ENCODE measurements around the gene MROH2A.
"Not testable (repeated sequence)": the region's sequence is repeated elsewhere in the genome, so short reads cannot be mapped to it uniquely, and the experiment has no call there.

The MROH2A gene

GRCh38 chr2:233778030-233778429, at the start of gene MROH2A:
MROH2A (plus strand) TSS chr2:233778330; CDS start chr2:233779359, 1,029 bp downstream.
- no peak for DNase-seq (ENCODE audit: low read depth in 2 of 3, low spot score in 1 of 3)

GRCh38 chr2:233728723-233729301, 49.3 kb upstream of the MROH2A start, which contains the start of gene UGT1A3:
UGT1A3 (plus strand) TSS chr2:233729042; CDS start chr2:233729127, 85 bp downstream.
- no peak for DNase-seq (ENCODE audit: low read depth in 2 of 3, low spot score in 1 of 3)

GRCh38 chr2:233736868-233737653, 41.1 kb upstream of the MROH2A start:
- DNase-seq (ENCODE audit: low read depth in 2 of 3, low spot score in 1 of 3) = not testable (repeated sequence)

GRCh38 chr2:233740870-233741269, 37.3 kb upstream of the MROH2A start:
- DNase-seq (ENCODE audit: low read depth in 2 of 3, low spot score in 1 of 3) = no peak

GRCh38 chr2:233743464-233744259, 34.5 kb upstream of the MROH2A start:
- DNase-seq (ENCODE audit: low read depth in 2 of 3, low spot score in 1 of 3) = no peak

- no peak for DNase-seq (ENCODE audit: low read depth in 2 of 3, low spot score in 1 of 3)
These were observed 32.9 kb upstream of the MROH2A start for GRCh38 chr2:233745073-233745755.

GRCh38 chr2:233745838-233746237, 32.3 kb upstream of the MROH2A start:
- not testable (repeated sequence) for DNase-seq (ENCODE audit: low read depth in 2 of 3, low spot score in 1 of 3)

- DNase-seq (ENCODE audit: low read depth in 2 of 3, low spot score in 1 of 3) = no peak
These were observed 31.5 kb upstream of the MROH2A start for GRCh38 chr2:233746475-233747282.

- no peak for DNase-seq (ENCODE audit: low read depth in 2 of 3, low spot score in 1 of 3)
These were observed 30.9 kb upstream of the MROH2A start for GRCh38 chr2:233747283-233747544.

- not testable (repeated sequence) for DNase-seq (ENCODE audit: low read depth in 2 of 3, low spot score in 1 of 3)
These were observed 27.4 kb upstream of the MROH2A start for GRCh38 chr2:233750689-233751088.

- DNase-seq (ENCODE audit: low read depth in 2 of 3, low spot score in 1 of 3) = not testable (repeated sequence)
These were observed 26.7 kb upstream of the MROH2A start for GRCh38 chr2:233751212-233752009.

- no peak for DNase-seq (ENCODE audit: low read depth in 2 of 3, low spot score in 1 of 3)
These were observed 23.1 kb upstream of the MROH2A start for GRCh38 chr2:233754872-233755611.

GRCh38 chr2:233756429-233757081, 21.6 kb upstream of the MROH2A start:
- DNase-seq (ENCODE audit: low read depth in 2 of 3, low spot score in 1 of 3) = no peak

GRCh38 chr2:233758141-233758540, 20.0 kb upstream of the MROH2A start:
- DNase-seq (ENCODE audit: low read depth in 2 of 3, low spot score in 1 of 3) = no peak

GRCh38 chr2:233758849-233759248, 19.3 kb upstream of the MROH2A start:
- no peak for DNase-seq (ENCODE audit: low read depth in 2 of 3, low spot score in 1 of 3)

GRCh38 chr2:233760043-233760442, 18.1 kb upstream of the MROH2A start, which contains the start of gene UGT1A1:
UGT1A1 (plus strand) TSS chr2:233760270; CDS start chr2:233760288, 18 bp downstream.
- no peak for DNase-seq (ENCODE audit: low read depth in 2 of 3, low spot score in 1 of 3)

GRCh38 chr2:233761040-233761769, 16.9 kb upstream of the MROH2A start:
- no peak for DNase-seq (ENCODE audit: low read depth in 2 of 3, low spot score in 1 of 3)

- DNase-seq (ENCODE audit: low read depth in 2 of 3, low spot score in 1 of 3) = no peak
These were observed 13.9 kb upstream of the MROH2A start for GRCh38 chr2:233764264-233764663.

Measured in stimulated activated CD4-positive, alpha-beta T cell treated with anti-CD3 and anti-CD28 coated beads, Interleukin-12 subunit alpha, Interleukin-12 subunit beta, amount 100 ng/mL, for 48 hours (primary cell).